HG03575 (cell line): ENCODE measurements around the gene EML2.

Source experiments
- ATAC-seq: cut with Tn5 transposase; IDR thresholded peaks from one replicate; pipeline ENCODE4 v1.9.1; 2021; ENCODE audit not compliant: unreplicated experiment, insufficient number of reproducible peaks, low FRiP score; ENCODE audit errors: extremely low read depth

The EML2 gene

DNA sequence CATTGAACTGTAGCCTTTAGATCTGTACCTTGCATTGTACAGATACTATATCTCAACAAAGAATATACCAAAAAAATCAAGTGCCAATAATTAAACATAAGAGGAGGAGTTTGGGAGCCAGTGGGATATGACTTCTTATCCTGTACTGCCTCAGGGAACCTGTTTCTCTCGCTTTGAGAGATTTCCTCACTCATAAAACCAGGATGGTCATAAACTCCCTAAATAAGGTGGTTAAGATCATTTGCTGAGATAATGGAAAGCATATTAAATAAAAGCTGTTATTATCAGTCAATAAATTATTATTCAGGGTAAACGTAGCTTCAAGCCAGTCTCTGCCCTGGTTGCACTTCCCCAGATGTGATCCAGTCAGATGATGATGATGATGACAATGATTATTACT, 71.6 kb downstream of the EML2 start:
- no peak for ATAC-seq

DNA sequence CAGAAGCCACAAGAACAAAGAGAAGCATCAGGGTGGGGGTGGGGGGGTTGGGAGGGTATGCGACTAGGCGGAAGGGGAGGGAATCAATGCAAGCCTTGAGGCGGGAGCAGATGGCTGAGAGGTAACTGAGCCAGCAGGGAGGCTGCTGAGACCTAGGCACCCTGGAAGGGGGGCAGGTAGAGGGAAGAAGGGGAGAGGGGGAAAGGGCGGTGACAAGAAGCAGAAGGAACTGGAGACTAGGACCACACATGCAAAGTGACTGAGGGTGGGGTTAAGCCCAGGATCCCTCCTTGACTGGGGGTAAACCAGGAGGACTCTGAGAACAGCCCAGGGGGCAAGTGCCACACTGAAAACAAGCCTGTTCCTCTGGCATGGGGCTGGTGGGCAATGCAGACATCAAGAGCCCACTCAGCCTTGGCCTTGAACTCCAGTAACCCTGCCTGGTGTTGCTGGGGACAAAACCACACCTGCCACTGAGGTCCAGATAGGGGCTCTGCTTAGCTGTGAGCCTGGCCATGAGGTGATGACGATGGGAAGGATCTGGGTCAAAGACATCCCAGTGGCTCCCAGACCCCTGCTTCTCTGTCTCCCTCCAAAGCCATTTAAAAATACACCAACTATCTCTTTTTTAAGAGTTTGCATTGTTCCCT, 74.9 kb downstream of the EML2 start:
- no peak for ATAC-seq

DNA sequence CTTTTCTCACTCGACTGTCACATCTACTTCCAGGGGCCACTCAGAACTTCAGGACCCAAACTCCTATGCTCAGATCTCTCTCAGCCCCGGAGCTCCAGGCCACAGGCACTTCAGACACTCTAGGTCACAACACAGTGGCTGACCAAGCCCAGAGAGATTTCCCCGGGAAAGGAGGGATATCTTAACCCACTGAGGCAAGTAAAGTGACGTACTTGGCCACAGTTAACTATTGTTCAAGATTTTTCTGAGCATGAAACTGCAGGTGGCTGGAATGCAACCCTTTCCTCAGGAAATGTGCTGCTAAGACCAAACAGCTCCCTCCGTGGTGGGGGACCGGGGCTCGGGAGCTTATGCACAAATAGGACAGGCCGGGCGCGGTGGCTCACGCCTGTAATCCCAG, 78.5 kb downstream of the EML2 start:
- ATAC-seq = no peak

DNA sequence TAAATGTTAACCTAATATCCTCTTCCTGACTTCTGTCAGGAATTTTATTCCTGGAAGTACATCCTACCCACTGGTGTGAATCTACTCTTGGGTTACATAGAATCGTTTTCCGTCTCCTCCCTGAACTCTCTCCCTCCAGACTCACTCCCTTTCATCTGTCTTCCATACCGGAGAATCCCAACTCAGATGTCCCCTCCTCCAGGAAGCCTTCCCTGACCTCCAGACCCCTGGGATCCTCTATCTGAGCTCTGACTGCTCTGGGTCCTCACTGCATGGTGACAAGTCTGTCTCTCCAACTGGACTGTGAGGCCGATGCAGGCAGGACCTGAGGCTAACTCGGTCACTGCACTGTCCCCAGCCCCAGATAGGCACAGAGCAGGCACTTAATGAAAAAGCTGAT, 79.2 kb downstream of the EML2 start:
- no peak for ATAC-seq
